Activated CD8-positive, alpha-beta memory T cell treated with anti-CD3 and anti-CD28 coated beads, Interleukin-2, amount 50 U/mL, for 4 hours (primary cell): ENCODE results near the gene SEBOX.

ENCODE experiments used
- DNase-seq: peaks from one replicate; pipeline ENCODE4 v3.0.0-alpha.2; 2020

SEBOX gene

GRCh38 chr17:28338056-28338768 is 26.8 kb downstream of the SEBOX start:
- DNase-seq: no peak

GRCh38 chr17:28335959-28336871 is 28.8 kb downstream of the SEBOX start:
- no peak for DNase-seq

GRCh38 chr17:28335201-28335958 is 29.6 kb downstream of the SEBOX start, which contains the start of the genes IFT20 and TNFAIP1:
Gene IFT20, minus strand, starts transcription at chr17:28335472. Its CDS starts 3,487 bp downstream, at chr17:28331985.
Gene TNFAIP1, plus strand, starts transcription at chr17:28335761. Its CDS starts 3,761 bp downstream, at chr17:28339522.
- DNase-seq: peak; percentile 96

GRCh38 chr17:28334666-28335200 is 30.3 kb downstream of the SEBOX start:
- no peak for DNase-seq

- DNase-seq: no peak
Observed at GRCh38 chr17:28334171-28334570, 30.8 kb downstream of the SEBOX start.

- DNase-seq: no peak
Observed at GRCh38 chr17:28333083-28333746, 31.8 kb downstream of the SEBOX start.

GRCh38 chr17:28331891-28332420 is 33.0 kb downstream of the SEBOX start:
- DNase-seq: no peak

- DNase-seq: no peak
Observed at GRCh38 chr17:28330671-28331070, 34.3 kb downstream of the SEBOX start.

GRCh38 chr17:28328325-28328724 is 36.7 kb downstream of the SEBOX start:
- no peak for DNase-seq

GRCh38 chr17:28327709-28328108 is 37.3 kb downstream of the SEBOX start:
- no peak for DNase-seq

GRCh38 chr17:28327031-28327607 is 37.9 kb downstream of the SEBOX start:
- no peak for DNase-seq

GRCh38 chr17:28326114-28326513 is 38.9 kb downstream of the SEBOX start:
- no peak for DNase-seq

- DNase-seq: no peak
Observed at GRCh38 chr17:28325211-28325610, 39.8 kb downstream of the SEBOX start.

GRCh38 chr17:28324781-28325180 is 40.2 kb downstream of the SEBOX start:
- DNase-seq: no peak

GRCh38 chr17:28324267-28324745 is 40.7 kb downstream of the SEBOX start:
- DNase-seq: no peak

- DNase-seq: no peak
Observed at GRCh38 chr17:28320215-28321061, 44.6 kb downstream of the SEBOX start.

GRCh38 chr17:28319598-28319935 is 45.4 kb downstream of the SEBOX start:
- DNase-seq: no peak

- peak; percentile 93 for DNase-seq
Observed at GRCh38 chr17:28318759-28319597, 46.0 kb downstream of the SEBOX start, which contains the start of gene TMEM97. Gene TMEM97, plus strand, starts transcription at chr17:28319200. Its CDS starts 40 bp downstream, at chr17:28319240.
